OCI-M1 (cell line): ENCODE data around the gene IZUMO1R.
"Not testable (repeated sequence)": the region's sequence is repeated elsewhere in the genome, so short reads cannot be mapped to it uniquely, and the experiment has no call there.

Experiments used
- DNase-seq: peaks from one replicate; lab custom pipeline; 2025; lab: John Stamatoyannopoulos, UW

IZUMO1R gene

DNA sequence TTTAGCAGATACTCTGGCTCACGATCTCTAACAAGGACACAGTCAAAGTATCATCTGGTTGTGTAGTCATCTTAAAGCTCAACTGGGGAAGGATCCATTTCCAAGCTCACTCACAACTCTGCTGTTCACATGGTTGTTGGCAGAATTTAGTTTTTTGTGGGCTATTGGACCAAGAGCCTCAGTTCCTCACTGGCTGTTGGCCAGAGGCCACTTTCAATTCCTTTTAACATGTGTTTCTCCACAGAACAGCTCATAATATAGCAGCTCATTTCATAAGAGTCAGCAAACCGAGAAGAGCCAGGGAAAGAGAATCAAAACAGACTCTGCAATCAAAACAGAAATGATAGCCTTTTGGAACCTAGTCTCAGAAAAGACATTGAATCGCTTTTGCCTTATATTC, 22.6 kb downstream of the IZUMO1R start:
- no peak for DNase-seq

- DNase-seq, result no peak
These were observed 24.3 kb downstream of the IZUMO1R start for GRCh38 chr11:94328587-94329080.

DNA sequence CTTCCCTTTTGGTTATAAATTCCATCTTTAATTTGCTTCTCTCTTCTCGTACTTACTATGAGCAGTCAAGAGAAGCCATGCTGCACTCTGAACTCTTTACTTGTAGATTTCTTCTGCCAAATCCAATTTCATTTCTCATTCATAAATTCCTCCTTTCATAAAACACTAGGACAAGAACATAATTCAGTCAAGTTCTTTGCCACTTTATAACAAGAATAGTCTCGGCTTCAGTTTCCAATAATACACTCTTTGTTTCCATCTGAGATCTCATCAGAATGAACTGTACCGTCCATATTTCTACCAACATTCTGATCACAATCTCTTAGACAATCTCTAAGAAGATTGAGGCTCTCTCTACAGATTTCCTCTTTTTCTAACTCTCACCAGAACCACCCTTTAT, 25.1 kb downstream of the IZUMO1R start:
- DNase-seq, result no peak

- DNase-seq, result no peak
These were observed 26.4 kb downstream of the IZUMO1R start for GRCh38 chr11:94330789-94331188.

DNA sequence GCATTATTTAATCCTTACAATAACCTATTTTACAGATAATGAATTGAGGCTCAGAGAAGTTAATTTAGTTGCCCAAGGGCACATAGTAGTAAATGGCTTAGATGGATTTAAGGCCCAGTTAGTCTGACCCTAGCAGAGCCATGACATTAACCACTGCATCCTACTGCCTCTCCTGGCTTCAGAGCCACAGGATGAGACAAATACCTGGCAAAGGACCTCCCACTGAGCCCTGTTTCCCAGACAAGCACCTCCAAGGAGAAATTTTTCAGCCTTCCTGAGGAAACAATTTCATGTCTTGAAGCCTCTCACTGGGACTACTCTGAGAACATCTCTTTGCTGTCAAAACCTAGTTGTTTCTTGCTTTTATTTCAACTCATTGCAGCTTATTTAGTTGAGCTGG, 28.4 kb downstream of the IZUMO1R start:
- DNase-seq, result no peak

GRCh38 chr11:94336033-94336432, 31.7 kb downstream of the IZUMO1R start:
- DNase-seq, result no peak

DNA sequence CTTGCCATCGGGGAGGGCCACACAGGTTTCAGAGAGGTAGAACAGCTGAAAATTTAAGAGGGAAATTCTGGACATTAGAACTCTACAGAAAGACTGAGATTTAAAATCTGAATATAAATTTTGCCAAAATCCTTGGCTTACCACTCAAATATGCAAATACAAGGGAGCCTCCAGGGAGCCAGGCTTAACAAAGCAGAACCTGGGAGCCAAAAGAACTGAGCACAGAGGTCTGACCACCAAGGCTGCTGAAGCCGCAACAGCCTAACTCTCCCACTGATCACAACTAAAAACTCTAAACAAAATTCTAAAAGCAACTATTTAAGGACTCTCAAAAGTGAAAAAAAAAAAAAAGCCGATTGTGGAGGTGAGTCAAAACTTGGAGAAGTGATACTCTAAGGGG, 34.3 kb downstream of the IZUMO1R start:
- no peak for DNase-seq

DNA sequence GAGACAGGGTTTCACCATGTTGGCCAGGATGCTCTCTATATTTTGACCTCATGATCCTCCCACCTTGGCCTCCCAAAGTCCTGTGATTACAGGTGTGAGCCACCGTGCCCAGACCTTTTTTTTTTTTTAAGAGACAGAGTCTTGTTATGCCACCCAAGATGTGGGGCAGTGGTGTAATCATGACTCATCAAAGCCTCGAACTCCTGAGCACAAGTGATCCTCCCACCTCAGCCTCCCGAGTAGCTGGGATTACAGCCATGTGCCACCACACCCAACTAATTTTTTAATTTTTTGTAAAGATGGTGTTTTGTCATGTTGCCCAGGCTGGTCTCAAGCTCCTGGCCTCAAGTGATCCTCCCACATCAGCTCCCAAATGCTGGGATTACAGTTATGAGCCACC, 37.9 kb downstream of the IZUMO1R start:
- no peak for DNase-seq

DNA sequence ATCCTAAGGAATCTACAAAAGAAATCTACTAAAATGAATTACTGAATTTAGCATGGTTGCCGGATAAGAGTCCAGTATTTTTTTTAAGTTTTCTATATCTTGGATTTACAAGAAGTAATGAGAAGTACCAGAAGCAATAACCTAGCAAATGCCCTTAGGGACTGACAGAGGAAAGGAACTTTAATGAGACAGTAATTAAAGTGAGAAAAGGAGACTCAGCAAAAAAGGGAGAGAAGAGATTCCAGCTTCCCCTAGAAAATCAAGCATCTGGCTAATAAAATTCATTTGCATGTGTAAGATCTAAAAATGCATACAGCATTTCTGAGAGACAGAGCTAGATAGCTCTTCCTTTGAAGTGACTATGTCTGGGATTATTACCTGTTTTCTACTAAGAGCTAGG, 39.1 kb downstream of the IZUMO1R start:
- no peak for DNase-seq

DNA sequence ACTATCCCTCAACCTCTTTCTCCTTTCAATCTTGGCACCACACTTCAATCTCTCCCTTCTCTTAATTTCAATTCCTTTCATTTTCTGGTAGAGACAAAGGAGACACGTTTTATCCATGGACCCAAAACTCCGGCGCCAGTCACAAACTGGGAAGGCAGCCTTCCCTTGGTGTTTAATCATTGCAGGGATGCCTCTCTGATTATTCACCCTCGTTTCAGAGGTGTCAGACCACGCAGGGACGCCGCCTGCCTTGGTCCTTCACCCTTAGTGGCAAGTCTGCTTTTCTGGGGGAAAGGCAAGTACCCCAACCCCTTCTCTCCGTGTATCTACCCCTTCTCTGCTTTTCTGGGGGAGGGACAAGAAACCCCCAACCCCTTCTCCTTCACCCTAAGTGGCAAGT, 41.9 kb downstream of the IZUMO1R start:
- not testable (repeated sequence) for DNase-seq

DNA sequence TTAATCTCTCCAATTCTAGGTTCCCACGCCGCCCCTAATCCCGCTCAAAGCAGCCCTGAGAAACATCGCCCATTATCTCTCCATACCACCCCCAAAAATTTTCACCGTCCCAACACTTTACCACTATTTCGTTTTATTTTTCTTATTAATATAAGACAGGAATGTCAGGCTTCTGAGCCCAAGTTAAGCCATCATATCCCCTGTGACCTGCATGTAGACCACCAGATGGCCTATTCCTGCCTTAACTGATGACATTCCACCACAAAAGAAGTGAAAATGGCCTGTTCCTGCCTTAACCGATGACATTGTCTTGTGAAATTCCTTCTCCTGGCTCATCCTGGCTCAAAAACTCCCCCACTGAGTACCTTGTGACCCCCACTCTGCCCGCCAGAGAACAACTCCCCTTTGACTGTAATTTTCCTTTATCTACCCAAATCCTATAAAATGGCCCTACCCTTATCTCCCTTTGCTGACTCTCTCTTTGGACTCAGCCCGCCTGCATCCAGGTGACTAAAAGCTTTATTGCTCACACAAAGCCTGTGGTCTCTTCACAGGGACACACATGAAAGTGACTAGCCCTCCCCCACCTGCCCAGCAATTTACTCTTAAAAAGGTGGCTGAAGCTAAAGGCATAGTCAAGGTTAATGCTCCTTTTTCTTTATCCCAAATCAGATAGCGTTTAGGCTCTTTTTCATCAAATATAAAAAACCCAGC, 46.6 kb downstream of the IZUMO1R start:
- DNase-seq, result not testable (repeated sequence)
